ENCODE results near the gene ITM2C. TPM values are rescaled to one million over a fixed set of nuclear protein-coding genes. Genes with fewer than 3 reads are reported as not detected.

The ITM2C gene
- total RNA-seq, 2 experiments from 2014 or later: 19.8 to 21.5 TPM

- Mint-ChIP-seq H3K36me3 (ENCODE audit: low read depth) (peaks cover 20% of the 10 kb centered on the region), H3K27me3 (no peaks in the 10 kb centered on the region), H3K27ac (no peak overlapping the region), H3K4me3 (no peak overlapping the region), H3K9me3 (no peaks in the 10 kb centered on the region), H3K4me1 (ENCODE audit: low read depth) (peaks cover 10% of the 10 kb centered on the region)
- TF ChIP-seq CTCF (IDR thresholded peaks at IDR 0.05): no peak
- no peaks in the 10 kb centered on the region for H3K9me3 ChIP-seq (ENCODE audit: control insufficient read depth in 1 of 2, insufficient read depth in 1 of 2, low read length in 2 of 2)
- no peak overlapping the region for H3K27ac ChIP-seq (ENCODE audit: low read depth in 1 of 2, low read length in 2 of 2)
- ChIA-PET POLR2A (no interaction called here), CTCF (no interaction called here)
- intact Hi-C loops (cut with DNase I, micrococcal nuclease): no loop called here
- ATAC-seq (ENCODE audit: poor library complexity) (no peak), DNase-seq (peak in 1 of 14 experiments; percentile 2)
- no peaks in the 10 kb centered on the region for H3K27me3 ChIP-seq (ENCODE audit: control insufficient read depth in 1 of 2, insufficient read depth in 2 of 2, low read length in 2 of 2)
- H3K4me1 ChIP-seq (ENCODE audit: insufficient read depth, low read length): peaks cover 13% of the 10 kb centered on the region
- peaks cover 13% of the 10 kb centered on the region for H3K36me3 ChIP-seq (ENCODE audit: insufficient read depth, low read length)
- no peak overlapping the region for H3K4me3 ChIP-seq (ENCODE audit: low read length)
Observed at GRCh38 chr2:230881840-230882239, 17.1 kb downstream of the ITM2C start.

- DNase-seq (peak in 1 of 14 experiments; percentile 23), ATAC-seq (ENCODE audit: poor library complexity) (no peak)
- Histone ChIP-seq H3K4me1 (ENCODE audit: insufficient read depth, low read length) (peaks cover 2% of the 10 kb centered on the region), H3K27ac (ENCODE audit: low read depth in 1 of 2, low read length in 2 of 2) (no peak overlapping the region), H3K4me3 (ENCODE audit: low read length) (no peak overlapping the region), H3K27me3 (ENCODE audit: control insufficient read depth in 1 of 2, insufficient read depth in 2 of 2, low read length in 2 of 2) (peaks cover 0 to under 1% of the 10 kb centered on the region in 2 experiments), H3K36me3 (ENCODE audit: insufficient read depth, low read length) (no peaks in the 10 kb centered on the region), H3K9me3 (ENCODE audit: control insufficient read depth in 1 of 2, insufficient read depth in 1 of 2, low read length in 2 of 2) (no peaks in the 10 kb centered on the region)
- H3K36me3 Mint-ChIP-seq (ENCODE audit: low read depth): no peaks in the 10 kb centered on the region
- H3K4me3 Mint-ChIP-seq: no peak overlapping the region
- ChIA-PET CTCF (no interaction called here), POLR2A (no interaction called here)
- H3K27ac Mint-ChIP-seq: no peak overlapping the region
- H3K27me3 Mint-ChIP-seq: peaks cover 4% of the 10 kb centered on the region
- no peaks in the 10 kb centered on the region for H3K4me1 Mint-ChIP-seq (ENCODE audit: low read depth)
- intact Hi-C loops (cut with DNase I, micrococcal nuclease): no loop called here
- no peak for TF ChIP-seq CTCF (IDR thresholded peaks at IDR 0.05)
- H3K9me3 Mint-ChIP-seq: no peaks in the 10 kb centered on the region
Observed at GRCh38 chr2:230885463-230886130, 20.9 kb downstream of the ITM2C start.

GRCh38 chr2:230886206-230886605 is 21.5 kb downstream of the ITM2C start:
- H3K4me3 Mint-ChIP-seq: no peak overlapping the region
- peaks cover 5% of the 10 kb centered on the region for H3K27me3 Mint-ChIP-seq
- Histone ChIP-seq H3K4me3 (ENCODE audit: low read length) (no peak overlapping the region), H3K27ac (ENCODE audit: low read depth in 1 of 2, low read length in 2 of 2) (no peak overlapping the region), H3K36me3 (ENCODE audit: insufficient read depth, low read length) (no peaks in the 10 kb centered on the region), H3K9me3 (ENCODE audit: control insufficient read depth in 1 of 2, insufficient read depth in 1 of 2, low read length in 2 of 2) (no peaks in the 10 kb centered on the region), H3K27me3 (ENCODE audit: control insufficient read depth in 1 of 2, insufficient read depth in 2 of 2, low read length in 2 of 2) (peaks cover 0 to 2% of the 10 kb centered on the region in 2 experiments), H3K4me1 (ENCODE audit: insufficient read depth, low read length) (peaks cover 2% of the 10 kb centered on the region)
- no peaks in the 10 kb centered on the region for H3K9me3 Mint-ChIP-seq
- H3K27ac Mint-ChIP-seq: no peak overlapping the region
- ChIA-PET POLR2A (no interaction called here), CTCF (no interaction called here)
- DNase-seq (no peak), ATAC-seq (ENCODE audit: poor library complexity) (no peak)
- H3K36me3 Mint-ChIP-seq (ENCODE audit: low read depth): no peaks in the 10 kb centered on the region
- intact Hi-C loops (cut with DNase I, micrococcal nuclease): no loop called here
- H3K4me1 Mint-ChIP-seq (ENCODE audit: low read depth): no peaks in the 10 kb centered on the region
- TF ChIP-seq CTCF (IDR thresholded peaks at IDR 0.05): no peak
